GM19467 (cell line): ENCODE results near the gene RALA.
"Not testable (repeated sequence)": the region's sequence is repeated elsewhere in the genome, so short reads cannot be mapped to it uniquely, and the experiment has no call there.

Experiments
- ATAC-seq: cut with Tn5 transposase; IDR thresholded peaks from one replicate; pipeline ENCODE4 v1.9.1; 2021; ENCODE audit warnings: mild to moderate bottlenecking, moderate library complexity; ENCODE audit not compliant: unreplicated experiment

RALA gene

GRCh38 chr7:39679874-39680273 is 56.5 kb downstream of the RALA start:
- not testable (repeated sequence) for ATAC-seq

- ATAC-seq: no peak
These were observed 58.6 kb downstream of the RALA start for GRCh38 chr7:39681887-39682441.

GRCh38 chr7:39683216-39683845 is 60.0 kb downstream of the RALA start:
- ATAC-seq: no peak

GRCh38 chr7:39686261-39686924 is 63.0 kb downstream of the RALA start:
- no peak for ATAC-seq

GRCh38 chr7:39688611-39689480 is 65.5 kb downstream of the RALA start:
- no peak for ATAC-seq

- no peak for ATAC-seq
These were observed 68.4 kb downstream of the RALA start for GRCh38 chr7:39691821-39692220.

- ATAC-seq: not testable (repeated sequence)
These were observed 69.7 kb downstream of the RALA start for GRCh38 chr7:39693086-39693485.

GRCh38 chr7:39693812-39694211 is 70.4 kb downstream of the RALA start:
- ATAC-seq: no peak

- ATAC-seq: no peak
These were observed 72.6 kb downstream of the RALA start for GRCh38 chr7:39695852-39696586.

GRCh38 chr7:39696631-39697030 is 73.3 kb downstream of the RALA start:
- ATAC-seq: no peak

GRCh38 chr7:39697483-39697882 is 74.1 kb downstream of the RALA start:
- no peak for ATAC-seq

GRCh38 chr7:39700165-39700564 is 76.8 kb downstream of the RALA start:
- ATAC-seq: no peak

GRCh38 chr7:39700932-39701331 is 77.6 kb downstream of the RALA start:
- no peak for ATAC-seq

GRCh38 chr7:39702133-39702532 is 78.8 kb downstream of the RALA start:
- ATAC-seq: no peak

GRCh38 chr7:39703144-39703543 is 79.8 kb downstream of the RALA start:
- ATAC-seq: no peak

- no peak for ATAC-seq
These were observed 85.7 kb downstream of the RALA start for GRCh38 chr7:39709029-39709428.

GRCh38 chr7:39709768-39710311 is 86.5 kb downstream of the RALA start:
- ATAC-seq: no peak

GRCh38 chr7:39712751-39713150 is 89.4 kb downstream of the RALA start:
- ATAC-seq: no peak

GRCh38 chr7:39714447-39715091 is 91.2 kb downstream of the RALA start:
- ATAC-seq: no peak

- no peak for ATAC-seq
These were observed 97.2 kb downstream of the RALA start for GRCh38 chr7:39720586-39720985.
